H1 (cell line): ENCODE data around the gene TXNRD3. TPM values are rescaled to one million over a fixed set of nuclear protein-coding genes. Genes with fewer than 3 reads are reported as not detected.

Experiments used
- CTCF ChIA-PET: fragments of 300-600 bp; sonication (Branson Sonifier 250); formaldehyde crosslinking; loops from one replicate; lab custom pipeline; 2021; ENCODE audit not compliant: partially characterized antibody; lab: Charles Lee
- POLR2A ChIA-PET: fragments of 300-600 bp; sonication (Branson Sonifier 250); formaldehyde crosslinking; loops from one replicate; lab custom pipeline; 2021; ENCODE audit warnings: inconsistent platforms; ENCODE audit not compliant: partially characterized antibody; lab: Charles Lee
- DNase-seq, 2 experiments: peaks; one replicate each; pipeline versions ENCODE4 v3.0.0 to v3.0.0-alpha.2; 2010 to 2022; ENCODE audit warnings: low spot score in 2 of 2, low read depth in 1 of 2, mixed read lengths in 1 of 2
- FAIRE-seq: peaks from 2 replicates; lab custom pipeline; 2011; peaks lifted over from hg19 to GRCh38; lab: Jason Lieb, UNC
- H2AFZ ChIP-seq: 2 replicates; pipeline ENCODE4 v1.8.1; 2012; ENCODE audit warnings: low read length, inconsistent platforms
- H2AK5ac ChIP-seq: 2 replicates; pipeline ENCODE4 v1.6.1; 2013; ENCODE audit warnings: low read depth, low read length
- H2BK120ac ChIP-seq: replicated peaks from 2 replicates; pipeline ENCODE3; 2013; ENCODE audit warnings: low read depth, low read length, inconsistent platforms
- H2BK12ac ChIP-seq: 2 replicates; pipeline ENCODE4 v1.6.1; 2013; ENCODE audit warnings: low read depth, low read length
- H2BK15ac ChIP-seq: 2 replicates; pipeline ENCODE4 v1.6.1; 2013; ENCODE audit warnings: low read length
- H2BK20ac ChIP-seq: 2 replicates; pipeline ENCODE4 v1.6.1; 2013; ENCODE audit warnings: low read length
- H2BK5ac ChIP-seq: 2 replicates; pipeline ENCODE4 v1.6.1; 2013; ENCODE audit warnings: low read depth, low read length
- H3K14ac ChIP-seq: 2 replicates; pipeline ENCODE4 v1.6.1; 2013; ENCODE audit warnings: inconsistent platforms; ENCODE audit not compliant: insufficient read length
- H3K18ac ChIP-seq: 2 replicates; pipeline ENCODE4 v1.6.1; 2013; ENCODE audit warnings: low read length; ENCODE audit errors: extremely low read depth
- H3K23ac ChIP-seq: 2 replicates; pipeline ENCODE4 v1.6.1; 2013; ENCODE audit warnings: inconsistent platforms; ENCODE audit not compliant: insufficient read length
- H3K23me2 ChIP-seq: 2 replicates; pipeline ENCODE4 v1.6.1; 2013; ENCODE audit warnings: low read depth, low read length
- H3K27ac ChIP-seq: 2 replicates; pipeline ENCODE4 v1.6.1; 2011; ENCODE audit warnings: low read depth, low read length, inconsistent platforms
- H3K27me3 ChIP-seq, 4 experiments: replicated peaks in 1 of 4; 1 replicate in 1 of 4; 2 replicates in 3 of 4; pipeline versions ENCODE4 v1.6.1 to v1.8.1; 2011 to 2013; ENCODE audit warnings: low read length in 3 of 4, mild to moderate bottlenecking in 3 of 4, inconsistent platforms in 2 of 4, mixed read lengths in 2 of 4, moderate library complexity in 1 of 4; ENCODE audit not compliant: control insufficient read depth in 3 of 4, insufficient read depth in 3 of 4; ENCODE audit errors: extremely low read depth in 1 of 4
- H3K36me3 ChIP-seq, 4 experiments: 2 replicates each; pipeline versions ENCODE4 v1.6.1 to v1.8.1; 2011 to 2013; ENCODE audit warnings: mild to moderate bottlenecking in 4 of 4, low read length in 3 of 4, moderate library complexity in 2 of 4, control low read depth in 1 of 4, inconsistent platforms in 1 of 4; ENCODE audit not compliant: insufficient read depth in 4 of 4, control insufficient read depth in 2 of 4
- H3K4ac ChIP-seq: replicated peaks from 2 replicates; pipeline ENCODE3; 2013; ENCODE audit warnings: low read length, low read depth, mixed read lengths, inconsistent platforms; ENCODE audit not compliant: insufficient read length
- H3K4me1 ChIP-seq, 4 experiments: replicated peaks in 1 of 4; 1 replicate in 1 of 4; 2 replicates in 3 of 4; pipeline versions ENCODE4 v1.6.1 to v1.8.1; 2011 to 2013; ENCODE audit warnings: low read length in 3 of 4, inconsistent platforms in 2 of 4, mixed read lengths in 1 of 4; ENCODE audit not compliant: insufficient read depth in 4 of 4, control insufficient read depth in 3 of 4
- H3K4me2 ChIP-seq, 2 experiments: 2 replicates each; pipeline versions ENCODE4 v1.6.1 to v1.8.1; 2011 to 2013; ENCODE audit warnings: low read depth in 2 of 2, low read length in 2 of 2, control low read depth in 1 of 2, inconsistent platforms in 1 of 2, mild to moderate bottlenecking in 1 of 2; ENCODE audit not compliant: insufficient read depth in 1 of 2
- H3K4me3 ChIP-seq, 4 experiments: fragments of 200-600, 300-600 bp in 1 of 4; sonication (generic), shearing (Covaris generic), sonication (Bioruptor Twin) in 1 of 4; 2 replicates each; pipeline versions ENCODE4 v1.5.1 to v1.8.1; 2011 to 2016; ENCODE audit warnings: low read length in 4 of 4, low read depth in 3 of 4, control low read depth in 2 of 4, inconsistent platforms in 2 of 4, mild to moderate bottlenecking in 2 of 4, mixed read lengths in 1 of 4, moderate library complexity in 1 of 4; ENCODE audit not compliant: insufficient read depth in 2 of 4; ENCODE audit errors: extremely low read depth in 1 of 4
- H3K56ac ChIP-seq: replicated peaks from 2 replicates; pipeline ENCODE3; 2013; ENCODE audit warnings: low read depth, mild to moderate bottlenecking, mixed read lengths, low read length, inconsistent platforms; ENCODE audit not compliant: insufficient read length
- H3K79me1 ChIP-seq: 2 replicates; pipeline ENCODE4 v1.6.1; 2013; ENCODE audit warnings: low read depth, low read length, control low read depth
- H3K79me2 ChIP-seq, 2 experiments: 2 replicates each; pipeline versions ENCODE4 v1.6.1 to v1.8.1; 2012 to 2013; ENCODE audit warnings: low read length in 2 of 2, mild to moderate bottlenecking in 2 of 2, inconsistent platforms in 1 of 2; ENCODE audit not compliant: insufficient read depth in 2 of 2, control insufficient read depth in 1 of 2
- H3K9ac ChIP-seq, 4 experiments: replicated peaks in 1 of 4; 1 replicate in 1 of 4; 2 replicates in 3 of 4; pipeline versions ENCODE4 v1.6.1 to v1.8.1; 2011 to 2013; ENCODE audit warnings: low read depth in 3 of 4, low read length in 3 of 4, control low read depth in 2 of 4, mild to moderate bottlenecking in 2 of 4, moderate library complexity in 2 of 4, inconsistent platforms in 1 of 4; ENCODE audit errors: extremely low read depth in 1 of 4
- H3K9me3 ChIP-seq, 2 experiments: 2 replicates each; pipeline versions ENCODE4 v1.6.1 to v1.8.1; 2012 to 2013; ENCODE audit warnings: mild to moderate bottlenecking in 2 of 2, moderate library complexity in 2 of 2, control low read depth in 1 of 2, inconsistent platforms in 1 of 2, low read depth in 1 of 2, low read length in 1 of 2, mixed read lengths in 1 of 2; ENCODE audit not compliant: insufficient read depth in 2 of 2
- H4K20me1 ChIP-seq, 2 experiments: replicated peaks in 1 of 2; 2 replicates each; pipeline versions ENCODE3 to v1.8.1; 2011 to 2013; ENCODE audit warnings: inconsistent platforms in 2 of 2, low read length in 2 of 2, mild to moderate bottlenecking in 1 of 2; ENCODE audit not compliant: insufficient read depth in 2 of 2, control insufficient read depth in 1 of 2
- H4K5ac ChIP-seq: 2 replicates; pipeline ENCODE4 v1.6.1; 2013; ENCODE audit warnings: low read length, low read depth, mixed read lengths, inconsistent platforms; ENCODE audit not compliant: insufficient read length
- H4K8ac ChIP-seq: 2 replicates; pipeline ENCODE4 v1.8.0; 2013; ENCODE audit warnings: mild to moderate bottlenecking, moderate library complexity, low read length, inconsistent platforms; ENCODE audit not compliant: insufficient read depth; ENCODE audit errors: extremely low read depth
- H4K91ac ChIP-seq: replicated peaks from 2 replicates; pipeline ENCODE3; 2013; ENCODE audit warnings: low read length, mixed read lengths, inconsistent platforms; ENCODE audit not compliant: insufficient read length
- CREB1 ChIP-seq: IDR thresholded peaks from 2 replicates; pipeline ENCODE4 v1.6.1; 2012; ENCODE audit warnings: inconsistent platforms
- KDM1A ChIP-seq: fragments of 200-600, 300-600 bp; sonication (generic); IDR thresholded peaks from 2 replicates; pipeline ENCODE4 v1.7.1; 2016; ENCODE audit warnings: mild to moderate bottlenecking, low read length, borderline replicate concordance
- NRF1 ChIP-seq: IDR thresholded peaks from 2 replicates; pipeline ENCODE4 v1.6.1; 2011; ENCODE audit warnings: mild to moderate bottlenecking, low read depth, low read length, improper control_type of control experiment
- RBBP5 ChIP-seq: IDR thresholded peaks from 2 replicates; pipeline ENCODE4 v1.7.1; 2012; ENCODE audit warnings: low read depth, mild to moderate bottlenecking, inconsistent platforms, low read length, moderate library complexity, borderline replicate concordance
- RFX5 ChIP-seq: IDR thresholded peaks from 2 replicates; pipeline ENCODE4 v1.6.1; 2011; ENCODE audit warnings: low read depth, low read length, improper control_type of control experiment, borderline replicate concordance
- YY1 ChIP-seq: IDR thresholded peaks from 2 replicates; pipeline ENCODE4 v1.6.1; 2011; ENCODE audit warnings: low read depth, mild to moderate bottlenecking, low read length
- WGBS, 2 experiments: shearing (Covaris generic) in 1 of 2; methylation state at CpG; one replicate each; pipeline versions ENCODE4 v1.1.6 to v1.1.7; 2013 to 2015; ENCODE audit warnings: low lambda C conversion rate in 2 of 2, mixed read lengths in 2 of 2, inconsistent platforms in 1 of 2, low coverage in 1 of 2, missing lambda C conversion rate in 1 of 2; ENCODE audit not compliant: insufficient replicate concordance in 2 of 2, insufficient coverage in 1 of 2, insufficient read length in 1 of 2; ENCODE audit errors: extremely low coverage in 1 of 2, missing lambda C conversion rate in 1 of 2; 5-methylcytosine and 5-hydroxymethylcytosine counted together
- long read RNA-seq, 2 experiments: library from RNA in 1 of 2; library from capped mRNA in 1 of 2; stranded (forward); transcript quantifications; one replicate each; pipeline ENCODE4 v2.0.0, GENCODE V29; 2021; ENCODE audit warnings: inconsistent platforms in 1 of 2
- polyA minus RNA-seq, 3 experiments: library from RNA; depleted of rRNA, polyadenylated mRNA; stranded (reverse); fragments of >200 nt; gene quantifications; 1 replicate in 2 of 3; 2 replicates in 1 of 3; pipeline ENCODE4 v1.2.3, GENCODE V29; 2011
- polyA plus RNA-seq, 7 experiments: library from polyadenylated mRNA; depleted of rRNA in 3 of 7; stranded (reverse) in 5 of 7; unstranded in 2 of 7; fragments of >200 nt in 5 of 7; fragments of 200-250 nt in 2 of 7; gene quantifications; 1 replicate in 5 of 7; 2 replicates in 1 of 7; 4 replicates in 1 of 7; pipeline versions ENCODE4 v1.2.1 to v1.2.3, GENCODE V29; 2011 to 2013; ENCODE audit warnings: missing spikeins in 2 of 7, mixed read lengths in 2 of 7
- total RNA-seq: library from RNA; stranded (reverse); fragmentation: NEBNext Ultra II Directional; extraction: Animal tissue kit (Norgen Biotek cat#: 25700); gene quantifications from 2 replicates; pipeline ENCODE4 v1.2.1, GENCODE V29; 2021
- TF ChIP-seq, protein P1 (sequence below): IDR thresholded peaks from 2 replicates; pipeline ENCODE4 v1.6.1; 2011; ENCODE audit warnings: low read length, improper control_type of control experiment

Gene TXNRD3
- total RNA-seq (3.2 and 3.4 TPM in 2 replicates), polyA plus RNA-seq (2011; rRNA removed) (3.9 and 4.3 TPM in 2 replicates), polyA minus RNA-seq (2011; rRNA and poly(A)+ RNA removed) (7.9 and 9.9 TPM in 2 replicates)
- polyA plus RNA-seq (2011; cell fraction: cytosol; rRNA removed): 3.0 TPM
- 7.4 TPM for polyA plus RNA-seq (2011; cell fraction: nucleus; rRNA removed)
- 6.0 to 10.1 TPM (median 9.2 TPM) in 4 replicates for polyA plus RNA-seq (2012, experiment 1 of 2)
- 1.1 TPM for polyA plus RNA-seq (2012, experiment 2 of 2)
- polyA plus RNA-seq (2013, experiment 1 of 2): 4.8 TPM
- 4.6 TPM for polyA plus RNA-seq (2013, experiment 2 of 2)
- 1.5 TPM for polyA minus RNA-seq (2011; cell fraction: cytosol; rRNA and poly(A)+ RNA removed)
- 9.2 TPM for polyA minus RNA-seq (2011; cell fraction: nucleus; rRNA and poly(A)+ RNA removed)
- long read RNA-seq, experiment 1, partial matches to known transcripts: 4 of 5 reads
- long read RNA-seq, experiment 1, other reads (novel, unspliced or antisense): 0 of 5 reads
- long read RNA-seq, experiment 2: 0 reads

GRCh38 chr3:126654571-126655383 lies at the start of gene TXNRD3:
TXNRD3 (minus strand) TSS chr3:126655124.
- Histone ChIP-seq H4K5ac (no peak within 1 kb of the TSS), H2BK12ac (peak within 1 kb of the TSS; percentile 33; the same call in 1 of the 2 replicates), H3K79me2 (no peaks in the 10 kb centered on the region), H3K23ac (no peak within 1 kb of the TSS), H3K79me1 (no peaks in the 10 kb centered on the region), H3K9ac (peak within 1 kb of the TSS in 2 of 4 experiments; percentile 11 to 74; a peak in 2 of 7 replicates), H3K4me1 (peaks cover 0 to 2% (median 0%) of the 10 kb centered on the region in 4 experiments; a peak in 2 of 7 replicates), H3K18ac (no peak within 1 kb of the TSS), H2BK15ac (0 out of 2 replicates have a peak within 1 kb of the TSS, but pooled peaks have one; percentile 53), H4K91ac (no peak within 1 kb of the TSS), H2AK5ac (no peak within 1 kb of the TSS), H3K36me3 (no peaks in the 10 kb centered on the region), H3K56ac (no peak within 1 kb of the TSS), H2BK5ac (no peak within 1 kb of the TSS; the same call in 1 of the 2 replicates), H2BK20ac (no peak within 1 kb of the TSS), H3K4me3 (peak within 1 kb of the TSS; percentile 42 to 72 (median 50)), H3K4me2 (peak within 1 kb of the TSS; percentile 89 to 91), H4K8ac (peak within 1 kb of the TSS; percentile 14; the same call in 1 of the 2 replicates), H2BK120ac (no peak within 1 kb of the TSS), H3K9me3 (peaks cover 0 to 2% of the 10 kb centered on the region in 2 experiments; a peak in 1 of 4 replicates), H3K23me2 (no peaks in the 10 kb centered on the region), H3K4ac (no peak within 1 kb of the TSS), H3K27me3 (peaks cover 0 to 24% (median 10%) of the 10 kb centered on the region in 4 experiments; a peak in 6 of 7 replicates), H3K14ac (no peak within 1 kb of the TSS), H4K20me1 (peaks cover 0 to 1% of the 10 kb centered on the region in 2 experiments), H3K27ac (no peak within 1 kb of the TSS), H2AFZ (peak within 1 kb of the TSS; percentile 28; the same call in 1 of the 2 replicates)
- WGBS, 2 experiments: 2% methylated on average over 58 of the region's 102 CpGs; no CpG with 5 or more reads in 1 of the 2 experiments
- CTCF ChIA-PET: interaction anchor here (1.3 to 1.4 kb wide), 2 partner anchors 24 to 33 kb away, joined by 3 read pairs; no protein-coding TSS in a partner anchor
- POLR2A ChIA-PET: interaction anchor here (1.0 kb wide), 1 partner anchor 23 kb away, joined by 3 read pairs; no protein-coding TSS in a partner anchor
- DNase-seq: peak; percentile 19 to 83
- FAIRE-seq: no peak
- TF ChIP-seq CREB1 (no peak), RBBP5 (no peak; the same call in none of the 2 replicates), RFX5 (no peak), KDM1A (no peak), YY1 (0 out of 2 replicates have a peak, but pooled peaks have one; percentile 4), NRF1 (peak; percentile 35)
- TF ChIP-seq, protein P1, sequence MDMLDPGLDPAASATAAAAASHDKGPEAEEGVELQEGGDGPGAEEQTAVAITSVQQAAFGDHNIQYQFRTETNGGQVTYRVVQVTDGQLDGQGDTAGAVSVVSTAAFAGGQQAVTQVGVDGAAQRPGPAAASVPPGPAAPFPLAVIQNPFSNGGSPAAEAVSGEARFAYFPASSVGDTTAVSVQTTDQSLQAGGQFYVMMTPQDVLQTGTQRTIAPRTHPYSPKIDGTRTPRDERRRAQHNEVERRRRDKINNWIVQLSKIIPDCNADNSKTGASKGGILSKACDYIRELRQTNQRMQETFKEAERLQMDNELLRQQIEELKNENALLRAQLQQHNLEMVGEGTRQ: no peak
